ENCODE results near the gene S100A9. TPM values are rescaled to one million over a fixed set of nuclear protein-coding genes. Genes with fewer than 3 reads are reported as not detected.

The S100A9 gene
- total RNA-seq, 2 donors from 2014 or later, result 65.7 to 199 TPM

GRCh38 chr1:153364766-153365666 lies 7.4 kb downstream of the S100A9 start:
- DNase-seq (ENCODE audit: low spot score), result peak; percentile 42

GRCh38 chr1:153365696-153366095 lies 8.0 kb downstream of the S100A9 start:
- no peak for TF ChIP-seq CTCF (IDR thresholded peaks at IDR 0.05)
- H3K27me3 ChIP-seq, result no peaks in the 10 kb centered on the region
- no peaks in the 10 kb centered on the region for H3K9me3 ChIP-seq
- no peaks in the 10 kb centered on the region for H3K4me1 ChIP-seq
- no peaks in the 10 kb centered on the region for H3K36me3 ChIP-seq
- H3K27ac ChIP-seq, result no peak overlapping the region
- H3K4me3 ChIP-seq, result no peak overlapping the region
- peak; percentile 1 for DNase-seq (ENCODE audit: low spot score)

More at GRCh38 chr1:153364766-153365666, 7.4 kb downstream of the S100A9 start:
- Histone ChIP-seq H3K36me3 (no peaks in the 10 kb centered on the region), H3K27me3 (no peaks in the 10 kb centered on the region), H3K27ac (no peak overlapping the region), H3K9me3 (no peaks in the 10 kb centered on the region), H3K4me1 (no peaks in the 10 kb centered on the region), H3K4me3 (no peak overlapping the region)
- TF ChIP-seq CTCF (IDR thresholded peaks at IDR 0.05), result no peak

- TF ChIP-seq CTCF (IDR thresholded peaks at IDR 0.05), result no peak
Observed at GRCh38 chr1:153366261-153366660, 8.6 kb downstream of the S100A9 start.

GRCh38 chr1:153367090-153367489 lies 9.4 kb downstream of the S100A9 start:
- H3K27me3 ChIP-seq, result no peaks in the 10 kb centered on the region
- no peaks in the 10 kb centered on the region for H3K9me3 ChIP-seq
- no peak for TF ChIP-seq CTCF (IDR thresholded peaks at IDR 0.05)
- H3K4me1 ChIP-seq, result no peaks in the 10 kb centered on the region
- H3K36me3 ChIP-seq, result no peaks in the 10 kb centered on the region
- DNase-seq (ENCODE audit: low spot score), result no peak
- no peak overlapping the region for H3K4me3 ChIP-seq
- no peak overlapping the region for H3K27ac ChIP-seq

More at GRCh38 chr1:153366261-153366660, 8.6 kb downstream of the S100A9 start:
- no peaks in the 10 kb centered on the region for H3K27me3 ChIP-seq
- no peak overlapping the region for H3K27ac ChIP-seq
- no peak for DNase-seq (ENCODE audit: low spot score)
- H3K4me1 ChIP-seq, result no peaks in the 10 kb centered on the region
- H3K4me3 ChIP-seq, result no peak overlapping the region
- H3K36me3 ChIP-seq, result no peaks in the 10 kb centered on the region
- H3K9me3 ChIP-seq, result no peaks in the 10 kb centered on the region

- DNase-seq (ENCODE audit: low spot score), result no peak
- Histone ChIP-seq H3K27me3 (no peaks in the 10 kb centered on the region), H3K4me3 (no peak overlapping the region), H3K27ac (no peak overlapping the region), H3K9me3 (no peaks in the 10 kb centered on the region), H3K4me1 (no peaks in the 10 kb centered on the region), H3K36me3 (no peaks in the 10 kb centered on the region)
- no peak for TF ChIP-seq CTCF (IDR thresholded peaks at IDR 0.05)
Observed at GRCh38 chr1:153368495-153368894, 10.8 kb downstream of the S100A9 start.
